Measurements from ENCODE around the gene ABCC9. TPM values are rescaled to one million over a fixed set of nuclear protein-coding genes. Genes with fewer than 3 reads are reported as not detected.
A peak's percentile ranks its signal among the peaks of the same experiment; 100 is the strongest.

The ABCC9 gene
- total RNA-seq, 4 donors from 2014 or later = 12.5 to 41.6 (median 27.3) TPM

- no peak overlapping the region for H3K4me3 ChIP-seq
- 49 to 59% methylated on average over 4 of the region's 4 CpGs for WGBS, 2 donors
- H3K4me1 ChIP-seq = peaks cover 0 to 16% (median 0%) of the 10 kb centered on the region in 4 donors
- H3K36me3 ChIP-seq = no peaks in the 10 kb centered on the region
- TF ChIP-seq CTCF (IDR thresholded peaks at IDR 0.05) (no peak), POLR2A (IDR thresholded peaks at IDR 0.05) (no peak), EP300 (IDR thresholded peaks at IDR 0.05) (peak; percentile 71 to 78)
- H3K27me3 ChIP-seq = no peaks in the 10 kb centered on the region
- H3K9me3 ChIP-seq = no peaks in the 10 kb centered on the region
- DNase-seq (ENCODE audit: low spot score in 2 of 2) = peak in 1 of 2 donors; percentile 47
- H3K27ac ChIP-seq = peak overlapping the region in 3 of 4 donors; percentile 36 to 79 (median 50)
Measured at GRCh38 chr12:21831791-21832344, 109.4 kb downstream of the ABCC9 start.

- no peak overlapping the region for H3K4me3 ChIP-seq
Measured at GRCh38 chr12:21828779-21829178, 112.4 kb downstream of the ABCC9 start.

GRCh38 chr12:21828136-21828775, 113.0 kb downstream of the ABCC9 start:
- TF ChIP-seq CTCF (IDR thresholded peaks at IDR 0.05) (no peak), EP300 (IDR thresholded peaks at IDR 0.05) (no peak), POLR2A (IDR thresholded peaks at IDR 0.05) (no peak)
- H3K36me3 ChIP-seq = no peaks in the 10 kb centered on the region
- peak overlapping the region in 1 of 4 donors; percentile 16 for H3K27ac ChIP-seq
- no peak overlapping the region for H3K4me3 ChIP-seq
- H3K4me1 ChIP-seq = peaks cover 0 to 16% (median 0%) of the 10 kb centered on the region in 4 donors
- no peaks in the 10 kb centered on the region for H3K27me3 ChIP-seq
- 83 to 84% methylated on average over 4 of the region's 4 CpGs for WGBS, 2 donors
- DNase-seq (ENCODE audit: low spot score in 2 of 2) = peak in 1 of 2 donors; percentile 14
- H3K9me3 ChIP-seq = no peaks in the 10 kb centered on the region

More at GRCh38 chr12:21828779-21829178, 112.4 kb downstream of the ABCC9 start:
- no peaks in the 10 kb centered on the region for H3K27me3 ChIP-seq
- H3K4me1 ChIP-seq = peaks cover 0 to 16% (median 0%) of the 10 kb centered on the region in 4 donors
- no peak for TF ChIP-seq CTCF (IDR thresholded peaks at IDR 0.05)
- peak; percentile 24 to 76 for TF ChIP-seq EP300 (IDR thresholded peaks at IDR 0.05)
- 65 to 74% methylated on average over 8 of the region's 8 CpGs for WGBS, 2 donors
- H3K9me3 ChIP-seq = no peaks in the 10 kb centered on the region
- H3K27ac ChIP-seq = peak overlapping the region in 1 of 4 donors; percentile 16
- no peaks in the 10 kb centered on the region for H3K36me3 ChIP-seq
- DNase-seq (ENCODE audit: low spot score in 2 of 2) = peak in 1 of 2 donors; percentile 44

- H3K27ac ChIP-seq = no peak overlapping the region
- H3K9me3 ChIP-seq = no peaks in the 10 kb centered on the region
- no peaks in the 10 kb centered on the region for H3K36me3 ChIP-seq
- H3K4me1 ChIP-seq = peaks cover 0 to 16% (median 0%) of the 10 kb centered on the region in 4 donors
- no peak for DNase-seq (ENCODE audit: low spot score in 2 of 2)
- no peak overlapping the region for H3K4me3 ChIP-seq
- H3K27me3 ChIP-seq = no peaks in the 10 kb centered on the region
- TF ChIP-seq POLR2A (IDR thresholded peaks at IDR 0.05) (no peak), EP300 (IDR thresholded peaks at IDR 0.05) (no peak), CTCF (IDR thresholded peaks at IDR 0.05) (no peak)
- 39 to 48% methylated on average over 3 of the region's 3 CpGs for WGBS, 2 donors
Measured at GRCh38 chr12:21827083-21827482, 114.1 kb downstream of the ABCC9 start.

GRCh38 chr12:21826618-21826910, 114.7 kb downstream of the ABCC9 start:
- DNase-seq (ENCODE audit: low spot score in 2 of 2) = no peak
- Histone ChIP-seq H3K27ac (no peak overlapping the region), H3K9me3 (no peaks in the 10 kb centered on the region), H3K4me3 (no peak overlapping the region), H3K4me1 (peaks cover 0 to 14% (median 0%) of the 10 kb centered on the region in 4 donors), H3K27me3 (no peaks in the 10 kb centered on the region), H3K36me3 (no peaks in the 10 kb centered on the region)
- 54 to 77% methylated on average over 4 of the region's 4 CpGs for WGBS, 2 donors
- TF ChIP-seq CTCF (IDR thresholded peaks at IDR 0.05) (no peak), POLR2A (IDR thresholded peaks at IDR 0.05) (no peak), EP300 (IDR thresholded peaks at IDR 0.05) (no peak)
